H1 (cell line): Measurements from ENCODE around the gene MYL3. TPM values are rescaled to one million over a fixed set of nuclear protein-coding genes. Genes with fewer than 3 reads are reported as not detected.

Experiments used
- ATF3 ChIP-seq: IDR thresholded peaks from 2 replicates; pipeline ENCODE4 v1.6.1; 2011; ENCODE audit warnings: low read depth, mild to moderate bottlenecking, low read length; ENCODE audit not compliant: insufficient read depth
- CHD7 ChIP-seq: fragments of 300-600 bp; sonication (generic); IDR thresholded peaks from 2 replicates; pipeline ENCODE4 v1.7.1; 2012; ENCODE audit warnings: low read length, moderate library complexity, mild to moderate bottlenecking, inconsistent platforms; ENCODE audit not compliant: insufficient replicate concordance
- GTF2F1 ChIP-seq: IDR thresholded peaks from 2 replicates; pipeline ENCODE4 v1.6.1; 2012; ENCODE audit warnings: low read depth, low read length, improper control_type of control experiment, borderline replicate concordance
- HDAC6 ChIP-seq: IDR thresholded peaks from one replicate; pipeline ENCODE4 v1.7.1; 2012; ENCODE audit warnings: low read depth, mild to moderate bottlenecking, inconsistent platforms, low read length, moderate library complexity
- JUND ChIP-seq: IDR thresholded peaks from 2 replicates; pipeline ENCODE4 v1.6.1; 2011; ENCODE audit warnings: mild to moderate bottlenecking, improper control_type of control experiment, low read length
- KDM1A ChIP-seq: fragments of 200-600, 300-600 bp; sonication (generic); IDR thresholded peaks from 2 replicates; pipeline ENCODE4 v1.7.1; 2016; ENCODE audit warnings: mild to moderate bottlenecking, low read length, borderline replicate concordance
- SIX5 ChIP-seq: IDR thresholded peaks from 2 replicates; pipeline ENCODE4 v1.6.1; 2011; ENCODE audit warnings: mild to moderate bottlenecking, low read depth, low read length
- polyA plus RNA-seq, 7 experiments: library from polyadenylated mRNA; depleted of rRNA in 3 of 7; stranded (reverse) in 5 of 7; unstranded in 2 of 7; fragments of >200 nt in 5 of 7; fragments of 200-250 nt in 2 of 7; gene quantifications; 1 replicate in 5 of 7; 2 replicates in 1 of 7; 4 replicates in 1 of 7; pipeline versions ENCODE4 v1.2.1 to v1.2.3, GENCODE V29; 2011 to 2013; ENCODE audit warnings: missing spikeins in 2 of 7, mixed read lengths in 2 of 7
- total RNA-seq: library from RNA; stranded (reverse); fragmentation: NEBNext Ultra II Directional; extraction: Animal tissue kit (Norgen Biotek cat#: 25700); gene quantifications from 2 replicates; pipeline ENCODE4 v1.2.1, GENCODE V29; 2021

The MYL3 gene
- total and polyA plus RNA-seq, 2 of the 8 experiments (the other 6 are each of a cell fraction or from before 2014, with no cell fraction given): 0.06 TPM; not detected in 1

- TF ChIP-seq CHD7 (no peak), HDAC6 (no peak), SIX5 (no peak), JUND (no peak), ATF3 (no peak), GTF2F1 (no peak), KDM1A (no peak)
Measured at GRCh38 chr3:46908986-46909534, 45.8 kb upstream of the MYL3 start (continued).
